HepG2 (cell line): ENCODE data around the gene GEMIN2. TPM values are rescaled to one million over a fixed set of nuclear protein-coding genes. Genes with fewer than 3 reads are reported as not detected.
A peak's percentile ranks its signal among the peaks of the same experiment; 100 is the strongest.

Experiments
- ATF1 ChIP-seq: IDR thresholded peaks from 2 replicates; pipeline ENCODE4 v1.6.1; 2016; ENCODE audit warnings: mild to moderate bottlenecking, control low read depth
- BRCA1 ChIP-seq: sonication (generic); formaldehyde crosslinking; IDR thresholded peaks from 2 replicates; pipeline ENCODE4 v1.4.0; 2020; ENCODE audit warnings: missing genetic modification reagents
- CHCHD3 ChIP-seq: sonication (generic); formaldehyde crosslinking; IDR thresholded peaks from 2 replicates; pipeline ENCODE4 v1.8.0; 2022; ENCODE audit warnings: mild to moderate bottlenecking, missing genetic modification reagents, moderate library complexity
- CHD2 ChIP-seq: IDR thresholded peaks from 2 replicates; pipeline ENCODE4 v1.6.1; 2011; ENCODE audit warnings: low read depth, low read length, improper control_type of control experiment
- FOXO1 ChIP-seq: sonication (generic); formaldehyde crosslinking; IDR thresholded peaks from 2 replicates; pipeline ENCODE4 v1.4.0; 2020; ENCODE audit warnings: missing genetic modification reagents
- KLF11 ChIP-seq: IDR thresholded peaks from 2 replicates; pipeline ENCODE4 v1.6.1; 2016; ENCODE audit warnings: missing compliant biosample characterization
- KMT2B ChIP-seq: IDR thresholded peaks from 2 replicates; pipeline ENCODE4 v1.6.1; 2016; ENCODE audit warnings: missing genetic modification reagents, missing compliant biosample characterization
- MBNL3 ChIP-seq: fragments of 250-450 bp; sonication (Bioruptor Pico); conservative IDR thresholded peaks from 2 replicates; pipeline ENCODE4 v1.8.0; 2022; ENCODE audit warnings: mild to moderate bottlenecking, inconsistent platforms
- MIXL1 ChIP-seq: IDR thresholded peaks from 2 replicates; pipeline ENCODE4 v1.6.1; 2016
- PCBP1 ChIP-seq: fragments of 200-400 bp; formaldehyde crosslinking; IDR thresholded peaks from 2 replicates; pipeline ENCODE4 v1.6.1; 2017; ENCODE audit warnings: mild to moderate bottlenecking, low read depth, low read length, borderline replicate concordance
- POLR2AphosphoS2 ChIP-seq: IDR thresholded peaks from 2 replicates; pipeline ENCODE4 v1.6.1; 2011; ENCODE audit warnings: low read depth, low read length, improper control_type of control experiment
- ZBTB37 ChIP-seq: sonication (generic); formaldehyde crosslinking; IDR thresholded peaks from 2 replicates; pipeline ENCODE4 v1.4.0; 2020; ENCODE audit warnings: mild to moderate bottlenecking, missing genetic modification reagents
- ZBTB38 ChIP-seq: sonication (generic); formaldehyde crosslinking; IDR thresholded peaks from 2 replicates; pipeline ENCODE4 v1.5.1; 2020; ENCODE audit warnings: mild to moderate bottlenecking, missing genetic modification reagents
- ZHX2 ChIP-seq, 2 experiments: sonication (generic) in 1 of 2; formaldehyde crosslinking in 1 of 2; IDR thresholded peaks; 2 replicates each; pipeline versions ENCODE4 v1.6.1 to v1.9.0; 2014 to 2022; ENCODE audit warnings: antibody characterized with exemption in 1 of 2, borderline replicate concordance in 1 of 2, inconsistent platforms in 1 of 2, low read depth in 1 of 2, missing genetic modification reagents in 1 of 2
- ZKSCAN1 ChIP-seq: fragments of 150-350 bp; IDR thresholded peaks from 2 replicates; pipeline ENCODE4 v1.6.1; 2014; ENCODE audit warnings: low read length
- ZNF652 ChIP-seq: IDR thresholded peaks from 2 replicates; pipeline ENCODE4 v1.6.1; 2016; ENCODE audit warnings: low read depth, borderline replicate concordance
- ZNF776 ChIP-seq: sonication (generic); formaldehyde crosslinking; IDR thresholded peaks from 2 replicates; pipeline ENCODE4 v1.4.0; 2020; ENCODE audit warnings: mild to moderate bottlenecking, missing genetic modification reagents
- ZNF800 ChIP-seq: sonication (generic); formaldehyde crosslinking; IDR thresholded peaks from 2 replicates; pipeline ENCODE4 v1.4.0; 2020; ENCODE audit warnings: missing genetic modification reagents
- polyA plus RNA-seq, 8 experiments: library from polyadenylated mRNA; depleted of rRNA in 3 of 8; stranded (reverse) in 7 of 8; unstranded in 1 of 8; fragments of >200 nt; fragmentation: Illumina TruSeq in 4 of 8; extraction: Trizol in 4 of 8; gene quantifications; 2 replicates each; pipeline versions ENCODE4 v1.2.1 to v1.2.3, GENCODE V29; 2011 to 2016; ENCODE audit warnings: low read depth in 4 of 8, missing spikeins in 1 of 8, mixed read lengths in 1 of 8; ENCODE audit not compliant: insufficient read depth in 1 of 8
- total RNA-seq, 5 experiments: library from RNA; depleted of rRNA; stranded (reverse); fragments of >200 nt; fragmentation: Illumina TruSeq; extraction: Trizol; gene quantifications; 2 replicates each; pipeline ENCODE4 v1.2.3, GENCODE V29; 2016; ENCODE audit warnings: low read depth in 1 of 5
- TF ChIP-seq, protein P1 (sequence below): sonication (generic); formaldehyde crosslinking; IDR thresholded peaks from 2 replicates; pipeline ENCODE4 v1.4.0; 2020; ENCODE audit warnings: mild to moderate bottlenecking, low read depth, missing genetic modification reagents
- TF ChIP-seq, protein P2 (sequence below): sonication (generic); formaldehyde crosslinking; IDR thresholded peaks from 2 replicates; pipeline ENCODE4 v1.8.0; 2022; ENCODE audit warnings: low read depth, missing genetic modification reagents

Gene GEMIN2
- total and polyA plus RNA-seq, 2 of the 13 experiments (the other 11 are each of a cell fraction or from before 2014, with no cell fraction given): 54.8 to 110 TPM

DNA sequence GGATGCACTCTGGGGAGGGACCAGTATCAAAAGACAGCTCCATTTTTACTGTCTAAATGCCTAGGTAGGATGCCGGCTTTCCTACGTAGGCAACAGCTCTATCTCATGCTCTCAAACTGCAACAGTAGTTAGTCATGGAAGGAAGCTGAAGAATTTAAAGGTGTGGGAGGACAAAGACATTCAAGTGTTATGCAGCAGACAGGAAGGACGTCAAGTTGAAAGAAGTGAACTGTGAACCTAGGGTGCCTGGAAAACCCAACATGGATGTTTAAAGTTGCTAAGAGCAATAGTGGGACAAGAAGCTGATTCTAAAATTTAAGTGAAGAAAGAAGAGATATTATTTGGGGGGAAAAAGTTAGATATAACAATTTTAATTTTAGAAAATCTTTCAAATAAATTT, 17.0 kb upstream of the GEMIN2 start (continued):
- TF ChIP-seq ZNF652 (CRISPR knock-in tag): 0 out of 2 replicates have a peak, but pooled peaks have one; percentile 37
- no peak for TF ChIP-seq PCBP1
- no peak for TF ChIP-seq KLF11 (CRISPR knock-in tag)
- TF ChIP-seq, protein P1, sequence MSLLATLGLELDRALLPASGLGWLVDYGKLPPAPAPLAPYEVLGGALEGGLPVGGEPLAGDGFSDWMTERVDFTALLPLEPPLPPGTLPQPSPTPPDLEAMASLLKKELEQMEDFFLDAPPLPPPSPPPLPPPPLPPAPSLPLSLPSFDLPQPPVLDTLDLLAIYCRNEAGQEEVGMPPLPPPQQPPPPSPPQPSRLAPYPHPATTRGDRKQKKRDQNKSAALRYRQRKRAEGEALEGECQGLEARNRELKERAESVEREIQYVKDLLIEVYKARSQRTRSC (CRISPR knock-in tag): no peak
- no peak for TF ChIP-seq ZNF776 (CRISPR knock-in tag)
- peak; percentile 46; the same call in 1 of the 2 replicates for TF ChIP-seq FOXO1
- TF ChIP-seq CHD2: no peak
- no peak for TF ChIP-seq CHCHD3
- TF ChIP-seq ZHX2 (IDR thresholded peaks at IDR 0.05; ENCODE audit: low read depth): no peak
- TF ChIP-seq ZHX2 (CRISPR knock-in tag; IDR thresholded peaks at IDR 0.05; ENCODE audit: borderline replicate concordance): no peak
- no peak for TF ChIP-seq BRCA1 (CRISPR knock-in tag)
- TF ChIP-seq POLR2AphosphoS2: no peak
- no peak for TF ChIP-seq ZBTB37 (CRISPR knock-in tag)
- peak; percentile 21; the same call in 1 of the 2 replicates for TF ChIP-seq KMT2B (CRISPR knock-in tag)
- TF ChIP-seq ZBTB38 (CRISPR knock-in tag): no peak
- TF ChIP-seq ZKSCAN1: peak; percentile 36; the same call in 1 of the 2 replicates
- peak; percentile 62; the same call in 1 of the 2 replicates for TF ChIP-seq MIXL1
- TF ChIP-seq MBNL3 (CRISPR knock-in tag): no peak
- TF ChIP-seq ATF1 (CRISPR knock-in tag): peak; percentile 38; the same call in 1 of the 2 replicates
- peak; percentile 30; the same call in 1 of the 2 replicates for TF ChIP-seq ZNF800 (CRISPR knock-in tag)
- TF ChIP-seq, protein P2, sequence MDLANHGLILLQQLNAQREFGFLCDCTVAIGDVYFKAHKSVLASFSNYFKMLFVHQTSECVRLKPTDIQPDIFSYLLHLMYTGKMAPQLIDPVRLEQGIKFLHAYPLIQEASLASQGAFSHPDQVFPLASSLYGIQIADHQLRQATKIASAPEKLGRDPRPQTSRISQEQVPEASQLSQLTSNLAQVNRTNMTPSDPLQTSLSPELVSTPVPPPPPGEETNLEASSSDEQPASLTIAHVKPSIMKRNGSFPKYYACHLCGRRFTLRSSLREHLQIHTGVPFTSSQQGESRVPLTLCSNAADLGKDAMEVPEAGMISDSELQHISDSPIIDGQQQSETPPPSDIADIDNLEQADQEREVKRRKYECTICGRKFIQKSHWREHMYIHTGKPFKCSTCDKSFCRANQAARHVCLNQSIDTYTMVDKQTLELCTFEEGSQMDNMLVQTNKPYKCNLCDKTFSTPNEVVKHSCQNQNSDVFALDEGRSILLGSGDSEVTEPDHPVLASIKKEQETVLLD (CRISPR knock-in tag): no peak
